Stimulated activated CD8-positive, alpha-beta memory T cell treated with anti-CD3 and anti-CD28 coated beads, Interleukin-15, amount 100 ng/mL, for 48 hours (primary cell): Measurements from ENCODE around the gene ALG14.

ENCODE experiments used
- DNase-seq, 2 donors: peaks; one replicate each; pipeline ENCODE4 v3.0.0-alpha.2; 2020; ENCODE audit warnings: low read depth in 2 of 2

ALG14 gene

GRCh38 chr1:94928293-94928939 lies 144.3 kb downstream of the ALG14 start:
- no peak for DNase-seq

GRCh38 chr1:94927405-94928175 lies 145.2 kb downstream of the ALG14 start:
- DNase-seq = no peak

GRCh38 chr1:94926915-94927404 lies 145.8 kb downstream of the ALG14 start, which contains the start of gene CNN3:
Gene CNN3, minus strand, starts transcription at chr1:94927110. Its CDS starts 216 bp downstream, at chr1:94926894.
- DNase-seq = peak; percentile 55 to 56

- peak in 1 of 2 donors; percentile 15 for DNase-seq
Measured at GRCh38 chr1:94926126-94926914, 146.4 kb downstream of the ALG14 start.

GRCh38 chr1:94925561-94926125 lies 147.1 kb downstream of the ALG14 start:
- no peak for DNase-seq

GRCh38 chr1:94925004-94925403 lies 147.7 kb downstream of the ALG14 start:
- DNase-seq = no peak
